Measurements from ENCODE around the gene HIGD1A.

DNA sequence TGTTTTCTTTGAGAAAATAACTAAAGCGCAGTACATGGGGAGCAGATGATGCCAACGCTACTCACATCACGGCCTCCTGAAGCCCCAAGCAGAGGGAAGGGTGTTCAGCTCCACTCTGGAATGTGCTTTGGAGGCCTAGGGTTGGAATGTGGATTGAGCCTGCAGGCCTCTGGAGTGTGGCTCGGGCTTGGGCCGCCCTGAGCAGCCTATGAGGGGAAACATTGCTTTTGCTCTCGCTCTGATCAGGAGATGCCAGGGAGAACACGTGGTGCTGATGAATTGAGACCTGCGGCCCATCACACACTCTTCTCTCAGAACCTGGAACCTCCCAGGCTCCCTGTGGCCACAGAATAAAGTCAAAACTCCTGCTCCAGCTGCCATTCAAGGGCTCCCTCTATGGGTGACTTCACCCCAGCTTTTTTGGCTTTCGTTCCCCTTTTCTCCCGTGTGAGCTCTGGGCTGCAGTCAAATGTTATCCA lies 54.5 kb downstream of the HIGD1A start:
- TF ChIP-seq, protein P1, sequence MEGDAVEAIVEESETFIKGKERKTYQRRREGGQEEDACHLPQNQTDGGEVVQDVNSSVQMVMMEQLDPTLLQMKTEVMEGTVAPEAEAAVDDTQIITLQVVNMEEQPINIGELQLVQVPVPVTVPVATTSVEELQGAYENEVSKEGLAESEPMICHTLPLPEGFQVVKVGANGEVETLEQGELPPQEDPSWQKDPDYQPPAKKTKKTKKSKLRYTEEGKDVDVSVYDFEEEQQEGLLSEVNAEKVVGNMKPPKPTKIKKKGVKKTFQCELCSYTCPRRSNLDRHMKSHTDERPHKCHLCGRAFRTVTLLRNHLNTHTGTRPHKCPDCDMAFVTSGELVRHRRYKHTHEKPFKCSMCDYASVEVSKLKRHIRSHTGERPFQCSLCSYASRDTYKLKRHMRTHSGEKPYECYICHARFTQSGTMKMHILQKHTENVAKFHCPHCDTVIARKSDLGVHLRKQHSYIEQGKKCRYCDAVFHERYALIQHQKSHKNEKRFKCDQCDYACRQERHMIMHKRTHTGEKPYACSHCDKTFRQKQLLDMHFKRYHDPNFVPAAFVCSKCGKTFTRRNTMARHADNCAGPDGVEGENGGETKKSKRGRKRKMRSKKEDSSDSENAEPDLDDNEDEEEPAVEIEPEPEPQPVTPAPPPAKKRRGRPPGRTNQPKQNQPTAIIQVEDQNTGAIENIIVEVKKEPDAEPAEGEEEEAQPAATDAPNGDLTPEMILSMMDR (IDR thresholded peaks at IDR 0.05; ENCODE audit: low read length) = peak; percentile 44
- TF ChIP-seq EZH2 (IDR thresholded peaks at IDR 0.05; ENCODE audit: borderline replicate concordance, low read length) = no peak

Data from OCI-LY1 (cell line).